Kidney epithelial cell (primary cell): ENCODE data around the gene RASAL1. TPM values are rescaled to one million over a fixed set of nuclear protein-coding genes. Genes with fewer than 3 reads are reported as not detected.

Source experiments
- DNase-seq: peaks from one replicate; pipeline ENCODE4 v3.0.0-alpha.2; 2010; ENCODE audit warnings: low read depth
- H3K27me3 ChIP-seq: 2 replicates; pipeline ENCODE4 v1.6.0; 2011; ENCODE audit warnings: low read length; ENCODE audit not compliant: control insufficient read depth, insufficient read depth
- H3K36me3 ChIP-seq: 2 replicates; pipeline ENCODE4 v1.5.1; 2011; ENCODE audit warnings: low read length; ENCODE audit not compliant: control insufficient read depth, insufficient read depth
- H3K4me3 ChIP-seq: 2 replicates; pipeline ENCODE4 v1.5.1; 2011; ENCODE audit warnings: low read depth, mild to moderate bottlenecking, control low read depth, low read length
- CTCF ChIP-seq: IDR thresholded peaks from 2 replicates; pipeline ENCODE4 v1.5.1; 2011; ENCODE audit warnings: mild to moderate bottlenecking, moderate library complexity, low read length, control low read depth, inconsistent platforms; ENCODE audit not compliant: insufficient read depth, poor library complexity, severe bottlenecking
- total RNA-seq: library from RNA; depleted of rRNA; stranded (reverse); fragments of >200 nt; gene quantifications from 2 replicates; pipeline ENCODE4 v1.2.3, GENCODE V29; 2015

The RASAL1 gene
- total RNA-seq, 1 donor from 2014 or later = 1.1 TPM

DNA sequence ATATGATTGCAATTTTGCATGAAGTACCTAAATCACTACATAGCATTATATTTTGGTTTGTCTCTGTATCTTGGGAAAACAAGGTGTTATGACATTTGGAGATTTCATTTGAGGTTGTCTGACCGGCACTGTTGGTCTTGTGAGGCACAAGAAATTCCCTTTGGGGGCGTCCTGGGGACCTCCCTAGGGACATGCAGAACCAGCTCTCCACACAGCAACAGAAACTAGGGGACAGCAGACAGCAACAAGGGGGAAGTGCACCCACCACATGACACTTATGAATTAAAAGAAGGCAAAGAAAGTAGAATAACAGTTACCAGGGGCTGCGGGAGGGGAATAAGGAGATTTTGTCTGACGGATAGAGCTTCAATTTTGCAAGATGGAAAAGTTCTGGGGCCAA, 35.4 kb upstream of the RASAL1 start:
- H3K27me3 ChIP-seq = no peaks in the 10 kb centered on the region
- no peak for TF ChIP-seq CTCF
- no peak for DNase-seq
- H3K4me3 ChIP-seq = no peak overlapping the region
- H3K36me3 ChIP-seq = peaks cover 7% of the 10 kb centered on the region

GRCh38 chr12:113170457-113170856, 34.9 kb upstream of the RASAL1 start:
- Histone ChIP-seq H3K27me3 (no peaks in the 10 kb centered on the region), H3K4me3 (no peak overlapping the region), H3K36me3 (peaks cover 7% of the 10 kb centered on the region)
- TF ChIP-seq CTCF = no peak
- no peak for DNase-seq

DNA sequence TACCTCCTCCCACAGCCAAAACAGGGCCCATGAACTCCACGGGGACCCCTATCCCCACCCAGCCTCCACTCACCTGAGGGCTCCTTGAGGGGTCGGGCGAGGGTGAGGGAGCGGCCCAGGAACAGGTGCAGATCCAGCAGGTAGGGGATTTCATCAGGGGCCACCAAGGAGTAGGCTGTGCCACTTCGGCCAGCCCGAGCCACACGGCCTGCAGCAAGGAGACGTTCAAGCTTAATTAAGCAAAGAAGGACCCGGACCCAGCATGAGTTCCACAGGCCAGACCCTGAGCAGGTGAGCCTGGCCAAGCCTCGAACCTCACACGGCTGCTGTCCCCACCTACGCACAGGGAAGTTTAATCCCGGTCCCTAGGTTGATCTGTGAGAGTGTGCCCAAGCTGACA, 34.1 kb upstream of the RASAL1 start:
- no peak for DNase-seq
- Histone ChIP-seq H3K4me3 (no peak overlapping the region), H3K27me3 (no peaks in the 10 kb centered on the region), H3K36me3 (peaks cover 7% of the 10 kb centered on the region)
- no peak for TF ChIP-seq CTCF

- no peaks in the 10 kb centered on the region for H3K27me3 ChIP-seq
- DNase-seq = no peak
- H3K36me3 ChIP-seq = peaks cover 7% of the 10 kb centered on the region
- H3K4me3 ChIP-seq = no peak overlapping the region
- no peak for TF ChIP-seq CTCF
These were observed 32.3 kb upstream of the RASAL1 start for GRCh38 chr12:113167868-113168267.

- no peak for DNase-seq
- Histone ChIP-seq H3K27me3 (no peaks in the 10 kb centered on the region), H3K36me3 (peaks cover 2% of the 10 kb centered on the region), H3K4me3 (no peak overlapping the region)
- TF ChIP-seq CTCF = no peak
These were observed 30.2 kb upstream of the RASAL1 start for GRCh38 chr12:113165521-113166450.
